DND-41 (cell line): ENCODE data around the gene OPTN.

Experiments used
- ATAC-seq: fragments of 200-7000 bp; cut with Tn5 transposase; 3 replicates; pipeline ENCODE4 v1.9.1; 2021; ENCODE audit warnings: low read depth; ENCODE audit not compliant: insufficient read depth
- DNase-seq: peaks from one replicate; pipeline ENCODE4 v3.0.0-alpha.2; 2020
- H2AFZ ChIP-seq: 2 replicates; pipeline ENCODE4 v1.6.0; 2012; ENCODE audit warnings: low read depth, low read length
- H3K27ac ChIP-seq: 2 replicates; pipeline ENCODE4 v1.5.1; 2012; ENCODE audit warnings: low read length, inconsistent platforms
- H3K27me3 ChIP-seq: fragments of 200-600 bp; sonication (generic); 2 replicates; pipeline ENCODE4 v1.6.0; 2012; ENCODE audit warnings: low read length, mild to moderate bottlenecking, inconsistent platforms; ENCODE audit not compliant: insufficient read depth, poor library complexity
- H3K36me3 ChIP-seq: 2 replicates; pipeline ENCODE4 v1.5.1; 2012; ENCODE audit warnings: low read length, inconsistent platforms; ENCODE audit not compliant: insufficient read depth
- H3K4me1 ChIP-seq: 2 replicates; pipeline ENCODE4 v1.5.1; 2012; ENCODE audit warnings: mild to moderate bottlenecking, low read length; ENCODE audit not compliant: insufficient read depth
- H3K4me2 ChIP-seq: 2 replicates; pipeline ENCODE4 v1.6.0; 2012; ENCODE audit warnings: mild to moderate bottlenecking, moderate library complexity, low read length, inconsistent platforms; ENCODE audit not compliant: insufficient read depth
- H3K4me3 ChIP-seq, 2 experiments: fragments of 200-600 bp in 1 of 2; shearing (Covaris generic) in 1 of 2; 2 replicates each; pipeline ENCODE4 v1.5.1; 2012 to 2016; ENCODE audit warnings: inconsistent platforms in 2 of 2, low read length in 2 of 2, mild to moderate bottlenecking in 2 of 2, low read depth in 1 of 2, moderate library complexity in 1 of 2
- H3K79me2 ChIP-seq: 2 replicates; pipeline ENCODE4 v1.6.0; 2012; ENCODE audit warnings: low read length, inconsistent platforms; ENCODE audit not compliant: insufficient read depth
- H3K9ac ChIP-seq: 2 replicates; pipeline ENCODE4 v1.6.0; 2012; ENCODE audit warnings: low read depth, mild to moderate bottlenecking, inconsistent platforms, low read length, moderate library complexity
- H3K9me3 ChIP-seq: 2 replicates; pipeline ENCODE4 v1.5.1; 2012; ENCODE audit warnings: low read length, moderate library complexity, mild to moderate bottlenecking, inconsistent platforms; ENCODE audit not compliant: insufficient read depth, severe bottlenecking
- H4K20me1 ChIP-seq: 2 replicates; pipeline ENCODE4 v1.6.0; 2012; ENCODE audit warnings: low read length; ENCODE audit not compliant: insufficient read depth
- EZH2 ChIP-seq: IDR thresholded peaks from 3 replicates; pipeline ENCODE4 v1.6.1; 2012; ENCODE audit warnings: borderline replicate concordance, low read depth, mild to moderate bottlenecking, moderate library complexity, low read length, inconsistent platforms; ENCODE audit not compliant: severe bottlenecking
- TF ChIP-seq, protein P1 (sequence below): IDR thresholded peaks from 2 replicates; pipeline ENCODE4 v1.5.1; 2012; ENCODE audit warnings: borderline replicate concordance, low read length, moderate library complexity, mild to moderate bottlenecking; ENCODE audit not compliant: poor library complexity, severe bottlenecking; ENCODE audit errors: extremely low read depth

Gene OPTN

DNA sequence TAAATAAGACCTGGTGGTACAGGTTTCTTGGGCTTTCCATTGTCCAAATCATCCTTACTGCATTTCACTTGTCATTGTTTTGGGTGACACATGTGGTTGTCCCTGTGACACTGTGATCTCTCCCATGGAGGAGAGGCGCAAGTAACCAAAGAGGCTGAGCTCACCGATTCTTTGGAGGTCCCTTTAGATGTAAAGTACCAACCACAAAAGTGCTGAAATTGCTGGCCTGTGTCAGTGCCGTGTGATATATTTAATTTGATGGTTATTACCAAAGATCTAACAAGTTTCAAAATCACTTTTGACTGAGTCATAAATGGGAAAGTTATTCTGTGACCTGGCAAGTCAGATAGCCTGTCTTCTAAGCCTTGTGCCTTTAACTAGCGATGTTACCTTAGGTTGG is 80.8 kb downstream of the OPTN start:
- Histone ChIP-seq H3K9me3 (no peaks in the 10 kb centered on the region), H3K4me3 (no peak overlapping the region), H3K27me3 (no peaks in the 10 kb centered on the region), H3K4me2 (no peak overlapping the region), H3K9ac (no peak overlapping the region), H2AFZ (no peak overlapping the region), H3K79me2 (peaks cover 14% of the 10 kb centered on the region), H3K27ac (no peak overlapping the region), H3K36me3 (peaks cover 96% of the 10 kb centered on the region), H3K4me1 (no peaks in the 10 kb centered on the region), H4K20me1 (peaks cover 5% of the 10 kb centered on the region; the same call in 1 of the 2 replicates)
- no peak for TF ChIP-seq EZH2
- TF ChIP-seq, protein P1, sequence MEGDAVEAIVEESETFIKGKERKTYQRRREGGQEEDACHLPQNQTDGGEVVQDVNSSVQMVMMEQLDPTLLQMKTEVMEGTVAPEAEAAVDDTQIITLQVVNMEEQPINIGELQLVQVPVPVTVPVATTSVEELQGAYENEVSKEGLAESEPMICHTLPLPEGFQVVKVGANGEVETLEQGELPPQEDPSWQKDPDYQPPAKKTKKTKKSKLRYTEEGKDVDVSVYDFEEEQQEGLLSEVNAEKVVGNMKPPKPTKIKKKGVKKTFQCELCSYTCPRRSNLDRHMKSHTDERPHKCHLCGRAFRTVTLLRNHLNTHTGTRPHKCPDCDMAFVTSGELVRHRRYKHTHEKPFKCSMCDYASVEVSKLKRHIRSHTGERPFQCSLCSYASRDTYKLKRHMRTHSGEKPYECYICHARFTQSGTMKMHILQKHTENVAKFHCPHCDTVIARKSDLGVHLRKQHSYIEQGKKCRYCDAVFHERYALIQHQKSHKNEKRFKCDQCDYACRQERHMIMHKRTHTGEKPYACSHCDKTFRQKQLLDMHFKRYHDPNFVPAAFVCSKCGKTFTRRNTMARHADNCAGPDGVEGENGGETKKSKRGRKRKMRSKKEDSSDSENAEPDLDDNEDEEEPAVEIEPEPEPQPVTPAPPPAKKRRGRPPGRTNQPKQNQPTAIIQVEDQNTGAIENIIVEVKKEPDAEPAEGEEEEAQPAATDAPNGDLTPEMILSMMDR, result no peak
- ATAC-seq, result no peak
- DNase-seq, result no peak

DNA sequence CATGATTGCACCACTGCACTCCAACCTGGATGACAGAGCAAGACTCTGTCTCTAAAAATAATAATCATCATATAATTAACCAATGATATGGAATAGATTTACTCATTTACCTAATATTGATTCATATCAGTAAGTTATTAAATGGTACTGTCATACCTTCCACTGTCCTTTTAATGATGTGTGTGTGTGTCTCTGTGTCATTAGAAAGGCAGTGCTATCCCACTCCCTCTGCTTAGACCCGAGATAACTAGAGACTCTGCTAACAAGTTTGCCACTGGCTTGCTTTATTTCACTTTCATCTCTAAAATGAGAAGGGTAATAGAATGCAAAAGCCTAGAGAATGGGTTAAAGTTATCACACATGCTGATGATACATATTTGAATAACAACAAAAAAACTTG is 82.5 kb downstream of the OPTN start:
- no peak for DNase-seq
- no peak overlapping the region for H3K9ac ChIP-seq
- no peaks in the 10 kb centered on the region for H3K9me3 ChIP-seq
- H3K36me3 ChIP-seq, result peaks cover 99% of the 10 kb centered on the region
- H3K4me1 ChIP-seq, result no peaks in the 10 kb centered on the region
- ATAC-seq, result no peak
- no peak for TF ChIP-seq EZH2
- TF ChIP-seq, protein P1, result no peak
- H3K4me2 ChIP-seq, result no peak overlapping the region
- peaks cover 7% of the 10 kb centered on the region; the same call in 1 of the 2 replicates for H4K20me1 ChIP-seq
- H3K4me3 ChIP-seq, result no peak overlapping the region
- H3K27ac ChIP-seq, result no peak overlapping the region
- no peaks in the 10 kb centered on the region for H3K27me3 ChIP-seq
- no peak overlapping the region for H2AFZ ChIP-seq
- H3K79me2 ChIP-seq, result peaks cover 10% of the 10 kb centered on the region

DNA sequence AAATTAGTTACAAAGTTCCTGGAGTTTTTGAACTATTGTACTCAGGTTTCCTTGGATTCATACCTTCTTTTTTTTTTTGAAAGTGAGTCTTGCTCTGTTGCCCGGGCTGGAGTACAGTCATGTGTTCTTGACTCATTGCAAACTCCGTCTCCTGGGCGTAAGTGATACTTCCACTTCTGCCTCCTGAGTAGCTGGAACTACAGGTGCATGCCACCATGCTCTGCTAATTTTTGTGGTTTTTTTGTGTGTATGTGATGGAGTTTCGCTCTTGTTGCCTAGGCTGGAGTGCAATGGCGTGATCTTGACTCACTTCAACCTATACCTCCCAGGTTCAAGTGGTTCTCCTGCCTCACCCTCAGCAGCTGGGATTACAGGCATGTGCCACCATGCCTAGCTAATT is 83.7 kb downstream of the OPTN start:
- DNase-seq, result no peak
- peaks cover 5% of the 10 kb centered on the region for H3K79me2 ChIP-seq
- H3K9me3 ChIP-seq, result no peaks in the 10 kb centered on the region
- no peaks in the 10 kb centered on the region for H3K4me1 ChIP-seq
- no peak overlapping the region for H3K27ac ChIP-seq
- H3K27me3 ChIP-seq, result no peaks in the 10 kb centered on the region
- TF ChIP-seq EZH2, result no peak
- TF ChIP-seq, protein P1, result no peak
- no peak for ATAC-seq
- H3K36me3 ChIP-seq, result peaks cover 99% of the 10 kb centered on the region
- no peak overlapping the region for H3K9ac ChIP-seq
- H3K4me2 ChIP-seq, result no peak overlapping the region
- no peak overlapping the region for H2AFZ ChIP-seq
- H3K4me3 ChIP-seq, result no peak overlapping the region
- peaks cover 2% of the 10 kb centered on the region for H4K20me1 ChIP-seq

DNA sequence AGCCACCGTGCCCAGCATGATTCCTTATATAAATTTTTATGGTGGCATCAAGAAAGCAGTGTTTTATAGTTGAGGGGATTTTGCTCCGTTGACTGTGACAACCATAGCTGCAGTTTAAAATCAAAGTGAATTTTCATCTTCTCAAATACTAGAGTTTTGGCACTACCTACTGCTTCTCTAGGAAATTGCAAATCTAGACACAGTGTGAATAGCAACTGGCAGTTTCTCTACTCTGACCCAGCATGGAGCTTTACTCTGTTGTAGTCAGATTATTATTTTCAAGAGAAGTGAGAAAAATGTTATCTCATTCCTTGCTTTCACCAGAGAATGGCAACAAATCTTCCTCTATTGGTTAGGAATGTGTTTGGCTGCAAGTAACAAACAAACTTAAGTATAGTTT is 84.3 kb downstream of the OPTN start:
- Histone ChIP-seq H4K20me1 (peaks cover 2% of the 10 kb centered on the region), H3K4me3 (no peak overlapping the region), H3K79me2 (peaks cover 2% of the 10 kb centered on the region), H3K4me1 (no peaks in the 10 kb centered on the region), H3K27ac (no peak overlapping the region), H3K9ac (no peak overlapping the region), H2AFZ (no peak overlapping the region), H3K27me3 (no peaks in the 10 kb centered on the region), H3K36me3 (peaks cover 99% of the 10 kb centered on the region), H3K4me2 (no peak overlapping the region), H3K9me3 (no peaks in the 10 kb centered on the region)
- no peak for TF ChIP-seq EZH2
- TF ChIP-seq, protein P1, result no peak
- ATAC-seq (no peak), DNase-seq (no peak)
